Measurements from ENCODE around the gene FHIT.

DNA sequence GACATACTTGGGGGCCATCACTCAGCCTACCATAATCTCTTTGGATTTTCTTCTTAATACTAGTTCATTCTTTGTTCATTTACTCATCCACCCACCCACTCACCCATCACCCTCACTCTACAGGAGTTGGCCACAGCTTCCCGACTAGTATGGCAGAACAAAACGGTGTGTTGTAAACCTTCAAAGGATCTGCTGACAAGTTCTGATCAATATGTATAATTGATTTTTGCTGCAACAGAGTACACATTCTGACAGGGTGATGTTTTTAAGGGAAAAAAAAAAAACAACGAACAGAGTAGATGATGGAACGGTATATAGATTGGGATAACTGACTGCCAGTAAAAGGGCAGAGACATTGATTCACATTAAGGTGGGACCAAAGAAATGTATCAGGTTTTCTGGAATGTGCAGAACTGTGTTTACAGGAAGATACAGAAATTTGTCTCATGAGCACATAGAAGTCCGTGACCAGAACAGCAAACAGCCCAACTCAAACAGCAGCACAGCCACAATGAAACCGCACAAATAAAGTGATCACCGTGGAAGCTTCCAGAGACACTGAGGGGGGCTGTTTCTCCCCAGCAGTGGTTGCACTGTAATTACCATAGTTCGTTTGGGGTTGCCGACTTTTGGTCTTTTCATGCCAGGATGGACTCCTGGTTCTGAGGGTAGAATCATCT is 931.9 kb downstream of the FHIT start:
- TF ChIP-seq POLR2AphosphoS5 (IDR thresholded peaks at IDR 0.05) (no peak), POLR2A (IDR thresholded peaks at IDR 0.05; ENCODE audit: low read depth) (no peak)
- TF ChIP-seq, protein P1, sequence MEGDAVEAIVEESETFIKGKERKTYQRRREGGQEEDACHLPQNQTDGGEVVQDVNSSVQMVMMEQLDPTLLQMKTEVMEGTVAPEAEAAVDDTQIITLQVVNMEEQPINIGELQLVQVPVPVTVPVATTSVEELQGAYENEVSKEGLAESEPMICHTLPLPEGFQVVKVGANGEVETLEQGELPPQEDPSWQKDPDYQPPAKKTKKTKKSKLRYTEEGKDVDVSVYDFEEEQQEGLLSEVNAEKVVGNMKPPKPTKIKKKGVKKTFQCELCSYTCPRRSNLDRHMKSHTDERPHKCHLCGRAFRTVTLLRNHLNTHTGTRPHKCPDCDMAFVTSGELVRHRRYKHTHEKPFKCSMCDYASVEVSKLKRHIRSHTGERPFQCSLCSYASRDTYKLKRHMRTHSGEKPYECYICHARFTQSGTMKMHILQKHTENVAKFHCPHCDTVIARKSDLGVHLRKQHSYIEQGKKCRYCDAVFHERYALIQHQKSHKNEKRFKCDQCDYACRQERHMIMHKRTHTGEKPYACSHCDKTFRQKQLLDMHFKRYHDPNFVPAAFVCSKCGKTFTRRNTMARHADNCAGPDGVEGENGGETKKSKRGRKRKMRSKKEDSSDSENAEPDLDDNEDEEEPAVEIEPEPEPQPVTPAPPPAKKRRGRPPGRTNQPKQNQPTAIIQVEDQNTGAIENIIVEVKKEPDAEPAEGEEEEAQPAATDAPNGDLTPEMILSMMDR (IDR thresholded peaks at IDR 0.05) = no peak

All from esophagus muscularis mucosa (tissue), 3 donors.